GM18867 (cell line): Measurements from ENCODE around the gene KCNK7.
A peak's percentile ranks its signal among the peaks of the same experiment; 100 is the strongest.

Experiments
- ATAC-seq: cut with Tn5 transposase; IDR thresholded peaks from one replicate; pipeline ENCODE4 v1.9.1; 2021; ENCODE audit warnings: mild to moderate bottlenecking, moderate library complexity; ENCODE audit not compliant: unreplicated experiment

KCNK7 gene

GRCh38 chr11:65558930-65559509, 36.6 kb downstream of the KCNK7 start:
- no peak for ATAC-seq

- ATAC-seq, result no peak
Measured at GRCh38 chr11:65558002-65558929, 37.3 kb downstream of the KCNK7 start, which contains the start of gene LTBP3. Gene LTBP3 (minus strand): TSS chr11:65558359. CDS start chr11:65557959, 400 bp downstream.

GRCh38 chr11:65557280-65558001, 38.2 kb downstream of the KCNK7 start:
- no peak for ATAC-seq

- no peak for ATAC-seq
Measured at GRCh38 chr11:65556470-65557279, 38.9 kb downstream of the KCNK7 start.

- ATAC-seq, result no peak
Measured at GRCh38 chr11:65555693-65556231, 39.8 kb downstream of the KCNK7 start.

- ATAC-seq, result no peak
Measured at GRCh38 chr11:65554842-65555430, 40.7 kb downstream of the KCNK7 start.

- ATAC-seq, result no peak
Measured at GRCh38 chr11:65554057-65554818, 41.4 kb downstream of the KCNK7 start.

- no peak for ATAC-seq
Measured at GRCh38 chr11:65553301-65554001, 42.1 kb downstream of the KCNK7 start.

- ATAC-seq, result no peak
Measured at GRCh38 chr11:65552388-65552951, 43.1 kb downstream of the KCNK7 start.

GRCh38 chr11:65551572-65552387, 43.8 kb downstream of the KCNK7 start:
- peak; percentile 63 for ATAC-seq

GRCh38 chr11:65549096-65549495, 46.5 kb downstream of the KCNK7 start:
- ATAC-seq, result no peak

GRCh38 chr11:65548395-65548794, 47.2 kb downstream of the KCNK7 start:
- no peak for ATAC-seq

GRCh38 chr11:65547446-65548125, 48.0 kb downstream of the KCNK7 start:
- no peak for ATAC-seq

- peak; percentile 61 for ATAC-seq
Measured at GRCh38 chr11:65546217-65546958, 49.2 kb downstream of the KCNK7 start.

GRCh38 chr11:65545853-65546216, 49.8 kb downstream of the KCNK7 start:
- ATAC-seq, result no peak
